ACC112 (cell line): ENCODE results near the gene RCAN2.
A peak's percentile ranks its signal among the peaks of the same experiment; 100 is the strongest.

Experiments
- H2AFZ ChIP-seq: fragments of 200-600 bp; sonication (generic); one replicate; pipeline ENCODE4 v1.6.0; 2017; ENCODE audit warnings: antibody characterized with exemption, low read length; ENCODE audit not compliant: unreplicated experiment
- H3K27ac ChIP-seq: fragments of 200-600 bp; sonication (generic); 2 replicates; pipeline ENCODE4 v1.5.1; 2014; ENCODE audit warnings: low read depth, mild to moderate bottlenecking, antibody characterized with exemption, low read length, moderate library complexity
- H3K27me3 ChIP-seq: fragments of 200-600 bp; sonication (generic); 2 replicates; pipeline ENCODE4 v1.6.1; 2014; ENCODE audit warnings: mild to moderate bottlenecking, antibody characterized with exemption, low read length, moderate library complexity, mixed read lengths; ENCODE audit not compliant: insufficient read depth
- H3K36me3 ChIP-seq: fragments of 200-600 bp; sonication (generic); 2 replicates; pipeline ENCODE4 v1.6.1; 2016; ENCODE audit warnings: mild to moderate bottlenecking, antibody characterized with exemption, low read length, moderate library complexity, mixed read lengths; ENCODE audit not compliant: insufficient read depth
- H3K4me1 ChIP-seq: fragments of 200-600 bp; sonication (generic); one replicate; pipeline ENCODE4 v1.6.1; 2016; ENCODE audit warnings: low read length, mixed read lengths; ENCODE audit not compliant: insufficient read depth, unreplicated experiment, control insufficient read depth
- H3K4me3 ChIP-seq: fragments of 200-600 bp; sonication (generic); 2 replicates; pipeline ENCODE4 v1.5.1; 2014; ENCODE audit warnings: mild to moderate bottlenecking, low read depth, low read length
- H3K79me2 ChIP-seq: fragments of 200-600 bp; sonication (generic); one replicate; pipeline ENCODE4 v1.6.0; 2016; ENCODE audit warnings: low read length; ENCODE audit not compliant: control insufficient read depth, unreplicated experiment, insufficient read depth

The RCAN2 gene

GRCh38 chr6:46367354-46368168, 123.7 kb downstream of the RCAN2 start:
- no peaks in the 10 kb centered on the region for H3K27me3 ChIP-seq
- no peak overlapping the region for H2AFZ ChIP-seq
- H3K4me3 ChIP-seq, result no peak overlapping the region
- H3K4me1 ChIP-seq, result no peaks in the 10 kb centered on the region
- no peaks in the 10 kb centered on the region for H3K79me2 ChIP-seq
- no peaks in the 10 kb centered on the region for H3K36me3 ChIP-seq
- H3K27ac ChIP-seq, result no peak overlapping the region

GRCh38 chr6:46366190-46366900, 124.9 kb downstream of the RCAN2 start:
- no peak overlapping the region for H3K4me3 ChIP-seq
- H3K79me2 ChIP-seq, result no peaks in the 10 kb centered on the region
- H3K27me3 ChIP-seq, result no peaks in the 10 kb centered on the region

GRCh38 chr6:46357591-46357990, 133.7 kb downstream of the RCAN2 start:
- Histone ChIP-seq H3K4me3 (peak overlapping the region; percentile 38; the same call in 1 of the 2 replicates), H3K36me3 (no peaks in the 10 kb centered on the region), H3K27ac (no peak overlapping the region), H3K79me2 (no peaks in the 10 kb centered on the region), H3K27me3 (no peaks in the 10 kb centered on the region), H2AFZ (peak overlapping the region; percentile 23), H3K4me1 (peaks cover 3% of the 10 kb centered on the region)

More at GRCh38 chr6:46366190-46366900, 124.9 kb downstream of the RCAN2 start:
- H3K27ac ChIP-seq, result no peak overlapping the region
- H3K4me1 ChIP-seq, result no peaks in the 10 kb centered on the region
- H2AFZ ChIP-seq, result no peak overlapping the region
- H3K36me3 ChIP-seq, result no peaks in the 10 kb centered on the region

GRCh38 chr6:46356543-46356942, 134.7 kb downstream of the RCAN2 start:
- Histone ChIP-seq H3K79me2 (no peaks in the 10 kb centered on the region), H3K4me1 (peaks cover 7% of the 10 kb centered on the region), H3K27me3 (no peaks in the 10 kb centered on the region), H3K36me3 (no peaks in the 10 kb centered on the region), H3K27ac (no peak overlapping the region), H2AFZ (no peak overlapping the region), H3K4me3 (no peak overlapping the region)

GRCh38 chr6:46353528-46353927, 137.7 kb downstream of the RCAN2 start:
- no peaks in the 10 kb centered on the region for H3K27me3 ChIP-seq
- no peaks in the 10 kb centered on the region for H3K36me3 ChIP-seq
- H3K4me1 ChIP-seq, result peaks cover 7% of the 10 kb centered on the region
- H3K4me3 ChIP-seq, result no peak overlapping the region
- no peak overlapping the region for H3K27ac ChIP-seq
- no peaks in the 10 kb centered on the region for H3K79me2 ChIP-seq
- H2AFZ ChIP-seq, result no peak overlapping the region

GRCh38 chr6:46352541-46353268, 138.5 kb downstream of the RCAN2 start:
- H3K27ac ChIP-seq, result no peak overlapping the region
- H3K36me3 ChIP-seq, result no peaks in the 10 kb centered on the region
- H3K79me2 ChIP-seq, result no peaks in the 10 kb centered on the region
- peaks cover 7% of the 10 kb centered on the region for H3K4me1 ChIP-seq
- H2AFZ ChIP-seq, result peak overlapping the region; percentile 69
- H3K27me3 ChIP-seq, result no peaks in the 10 kb centered on the region
- no peak overlapping the region for H3K4me3 ChIP-seq

- Histone ChIP-seq H3K27me3 (no peaks in the 10 kb centered on the region), H3K27ac (no peak overlapping the region), H2AFZ (no peak overlapping the region), H3K4me1 (peaks cover 7% of the 10 kb centered on the region), H3K79me2 (no peaks in the 10 kb centered on the region), H3K4me3 (no peak overlapping the region), H3K36me3 (no peaks in the 10 kb centered on the region)
Measured at GRCh38 chr6:46350714-46351113, 140.5 kb downstream of the RCAN2 start.

- Histone ChIP-seq H3K4me3 (no peak overlapping the region), H2AFZ (no peak overlapping the region), H3K4me1 (peaks cover 5% of the 10 kb centered on the region), H3K79me2 (no peaks in the 10 kb centered on the region), H3K27ac (no peak overlapping the region), H3K27me3 (no peaks in the 10 kb centered on the region), H3K36me3 (no peaks in the 10 kb centered on the region)
Measured at GRCh38 chr6:46347669-46348068, 143.6 kb downstream of the RCAN2 start.

- Histone ChIP-seq H3K36me3 (no peaks in the 10 kb centered on the region), H2AFZ (no peak overlapping the region)
Measured at GRCh38 chr6:46340246-46340645, 151.0 kb downstream of the RCAN2 start.

GRCh38 chr6:46338131-46338530, 153.1 kb downstream of the RCAN2 start:
- Histone ChIP-seq H3K36me3 (no peaks in the 10 kb centered on the region), H2AFZ (no peak overlapping the region), H3K27me3 (no peaks in the 10 kb centered on the region), H3K27ac (no peak overlapping the region), H3K4me1 (no peaks in the 10 kb centered on the region), H3K4me3 (no peak overlapping the region), H3K79me2 (no peaks in the 10 kb centered on the region)

More at GRCh38 chr6:46340246-46340645, 151.0 kb downstream of the RCAN2 start:
- Histone ChIP-seq H3K27me3 (no peaks in the 10 kb centered on the region), H3K79me2 (no peaks in the 10 kb centered on the region), H3K4me3 (no peak overlapping the region), H3K27ac (no peak overlapping the region), H3K4me1 (no peaks in the 10 kb centered on the region)
